Measurements from ENCODE around the gene GAS2L1.

GAS2L1 gene

GRCh38 chr22:29275819-29276565, 30.5 kb upstream of the GAS2L1 start:
- no peak for FAIRE-seq
- no peak for DNase-seq (ENCODE audit: insufficient read length, low spot score)
- TF ChIP-seq, protein P1, sequence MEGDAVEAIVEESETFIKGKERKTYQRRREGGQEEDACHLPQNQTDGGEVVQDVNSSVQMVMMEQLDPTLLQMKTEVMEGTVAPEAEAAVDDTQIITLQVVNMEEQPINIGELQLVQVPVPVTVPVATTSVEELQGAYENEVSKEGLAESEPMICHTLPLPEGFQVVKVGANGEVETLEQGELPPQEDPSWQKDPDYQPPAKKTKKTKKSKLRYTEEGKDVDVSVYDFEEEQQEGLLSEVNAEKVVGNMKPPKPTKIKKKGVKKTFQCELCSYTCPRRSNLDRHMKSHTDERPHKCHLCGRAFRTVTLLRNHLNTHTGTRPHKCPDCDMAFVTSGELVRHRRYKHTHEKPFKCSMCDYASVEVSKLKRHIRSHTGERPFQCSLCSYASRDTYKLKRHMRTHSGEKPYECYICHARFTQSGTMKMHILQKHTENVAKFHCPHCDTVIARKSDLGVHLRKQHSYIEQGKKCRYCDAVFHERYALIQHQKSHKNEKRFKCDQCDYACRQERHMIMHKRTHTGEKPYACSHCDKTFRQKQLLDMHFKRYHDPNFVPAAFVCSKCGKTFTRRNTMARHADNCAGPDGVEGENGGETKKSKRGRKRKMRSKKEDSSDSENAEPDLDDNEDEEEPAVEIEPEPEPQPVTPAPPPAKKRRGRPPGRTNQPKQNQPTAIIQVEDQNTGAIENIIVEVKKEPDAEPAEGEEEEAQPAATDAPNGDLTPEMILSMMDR (IDR thresholded peaks at IDR 0.05; ENCODE audit: insufficient read depth, missing control alignments) = no peak

DNA sequence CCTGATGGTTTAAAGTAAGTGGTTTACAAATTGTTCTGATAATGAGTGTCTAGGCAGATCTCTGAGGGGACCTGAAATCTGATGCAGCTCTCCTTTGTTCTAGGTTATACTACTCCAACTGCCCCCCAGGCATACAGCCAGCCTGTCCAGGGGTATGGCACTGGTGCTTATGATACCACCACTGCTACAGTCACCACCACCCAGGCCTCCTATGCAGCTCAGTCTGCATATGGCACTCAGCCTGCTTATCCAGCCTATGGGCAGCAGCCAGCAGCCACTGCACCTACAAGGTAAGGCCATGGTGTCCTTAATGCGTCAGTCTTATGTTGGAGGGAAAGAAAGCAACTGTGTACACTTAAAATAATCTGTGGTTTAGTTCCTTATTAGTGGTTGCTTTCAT, 28.5 kb upstream of the GAS2L1 start:
- DNase-seq (ENCODE audit: insufficient read length, low spot score) (no peak), FAIRE-seq (no peak)
- TF ChIP-seq, protein P1 (IDR thresholded peaks at IDR 0.05; ENCODE audit: insufficient read depth, missing control alignments) = no peak

DNA sequence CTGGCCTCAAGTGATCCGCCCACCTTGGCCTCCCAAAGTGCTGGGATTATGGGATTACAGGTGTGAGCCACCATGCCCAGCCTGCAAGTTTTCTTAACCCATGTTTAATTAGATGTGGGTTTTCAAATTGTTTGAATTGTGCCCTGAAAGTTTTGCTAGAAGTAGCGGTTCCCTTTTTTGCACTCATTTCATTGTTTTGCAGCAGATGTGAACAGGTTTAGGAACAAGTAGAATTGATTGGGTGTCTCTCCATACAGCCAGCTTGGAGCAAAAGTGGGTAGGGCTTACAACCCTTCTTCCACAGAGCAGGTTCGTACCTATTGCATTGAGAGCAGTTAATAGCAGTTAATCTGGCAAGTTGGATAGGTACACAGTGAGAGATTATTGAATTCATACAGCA, 22.3 kb upstream of the GAS2L1 start:
- TF ChIP-seq, protein P1 (IDR thresholded peaks at IDR 0.05; ENCODE audit: insufficient read depth, missing control alignments) = no peak
- DNase-seq (ENCODE audit: insufficient read length, low spot score) (no peak), FAIRE-seq (no peak)

DNA sequence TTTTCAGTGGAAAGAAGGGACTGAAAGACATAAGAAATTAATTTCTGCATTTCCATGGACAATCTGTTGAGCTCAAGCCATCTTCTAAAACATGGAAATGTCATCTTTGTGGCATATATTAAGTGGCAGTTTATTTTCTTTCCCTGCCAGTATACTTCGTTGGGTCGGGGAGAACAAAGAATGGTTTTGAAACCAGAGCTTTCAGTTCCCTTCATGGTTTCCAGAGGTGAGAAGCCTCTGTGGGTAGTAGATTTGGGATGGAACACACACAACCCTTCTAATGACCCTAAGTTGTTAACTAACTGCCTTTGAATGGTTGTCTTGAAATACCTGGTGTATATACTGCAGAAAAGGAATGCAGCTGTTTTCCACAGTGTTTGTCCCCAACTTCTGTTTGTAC, 17.6 kb upstream of the GAS2L1 start:
- FAIRE-seq = no peak
- TF ChIP-seq, protein P1 (IDR thresholded peaks at IDR 0.05; ENCODE audit: insufficient read depth, missing control alignments) = no peak
- no peak for DNase-seq (ENCODE audit: insufficient read length, low spot score)

GRCh38 chr22:29290061-29290460, 16.4 kb upstream of the GAS2L1 start:
- DNase-seq (ENCODE audit: insufficient read length, low spot score) = no peak
- TF ChIP-seq, protein P1 (IDR thresholded peaks at IDR 0.05; ENCODE audit: insufficient read depth, missing control alignments) = no peak
- no peak for FAIRE-seq

DNA sequence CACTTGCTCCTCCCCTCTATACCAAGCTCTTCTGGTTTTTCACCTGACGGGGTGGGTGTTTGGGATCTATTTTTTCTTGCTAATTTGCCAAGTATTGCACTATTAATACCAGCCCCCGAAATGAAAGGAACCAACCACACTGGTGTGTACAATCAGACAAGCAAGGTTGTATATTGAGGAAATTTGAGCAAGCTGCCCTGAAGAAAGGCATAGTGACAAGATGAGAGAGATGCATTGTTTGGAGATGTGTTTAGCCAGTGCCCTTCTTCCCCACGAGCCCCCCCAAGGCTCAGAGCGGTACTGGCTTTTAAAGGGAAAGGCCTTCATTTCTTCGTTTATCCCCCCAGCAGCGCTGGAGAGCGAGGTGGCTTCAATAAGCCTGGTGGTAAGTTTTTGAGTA, 15.2 kb upstream of the GAS2L1 start:
- FAIRE-seq = no peak
- DNase-seq (ENCODE audit: insufficient read length, low spot score) = no peak
- TF ChIP-seq, protein P1 (IDR thresholded peaks at IDR 0.05; ENCODE audit: insufficient read depth, missing control alignments) = no peak

GRCh38 chr22:29292379-29292778, 14.1 kb upstream of the GAS2L1 start:
- DNase-seq (ENCODE audit: insufficient read length, low spot score) (no peak), FAIRE-seq (no peak)
- TF ChIP-seq, protein P1 (IDR thresholded peaks at IDR 0.05; ENCODE audit: insufficient read depth, missing control alignments) = no peak

All from D721Med (cell line).